IMR-90 (cell line): ENCODE measurements around the gene IPO7. TPM values are rescaled to one million over a fixed set of nuclear protein-coding genes. Genes with fewer than 3 reads are reported as not detected.
A peak's percentile ranks its signal among the peaks of the same experiment; 100 is the strongest.

ENCODE experiments used
- ATAC-seq: fragments of 200-7000 bp; cut with Tn5 transposase; 2 replicates; pipeline ENCODE4 v1.9.1; 2020; ENCODE audit warnings: low read depth, mild to moderate bottlenecking, moderate library complexity
- BruUV-seq: library from RNA; stranded (reverse); fragments of 400-500 nt; replicated peaks from 2 replicates; lab custom pipeline; 2021; lab: Mats Ljungman, UMichigan
- CTCF ChIA-PET: fragments of 300-600 bp; formaldehyde crosslinking; extraction: SDS; loops from one replicate; lab custom pipeline; 2021; ENCODE audit warnings: antibody characterized with exemption; lab: Yijun Ruan, JAX
- POLR2A ChIA-PET: fragments of 300-600 bp; sonication (Branson Sonifier 250); formaldehyde crosslinking; loops from one replicate; lab custom pipeline; 2022; ENCODE audit warnings: antibody characterized with exemption; ENCODE audit not compliant: unreplicated experiment; lab: Charles Lee
- DNase-seq: peaks from one replicate; pipeline ENCODE4 v3.0.0; 2013
- H2AFZ ChIP-seq: replicated peaks from 2 replicates; pipeline ENCODE3; 2013; ENCODE audit warnings: low read length, mild to moderate bottlenecking; ENCODE audit not compliant: poor library complexity
- H2AK5ac ChIP-seq: 2 replicates; pipeline ENCODE4 v1.6.1; 2013; ENCODE audit warnings: low read depth, low read length, inconsistent platforms
- H2AK9ac ChIP-seq: replicated peaks from 2 replicates; pipeline ENCODE3; 2013; ENCODE audit warnings: mild to moderate bottlenecking, low read depth, low read length, moderate library complexity; ENCODE audit not compliant: poor library complexity
- H2BK120ac ChIP-seq: 2 replicates; pipeline ENCODE4 v1.6.1; 2013; ENCODE audit warnings: low read depth, low read length, inconsistent platforms
- H2BK15ac ChIP-seq: 3 replicates; pipeline ENCODE4 v1.6.1; 2013; ENCODE audit warnings: low read depth, low read length, inconsistent platforms
- H2BK20ac ChIP-seq: 2 replicates; pipeline ENCODE4 v1.6.1; 2013; ENCODE audit warnings: low read depth, mild to moderate bottlenecking, inconsistent platforms, low read length, moderate library complexity
- H2BK5ac ChIP-seq: 2 replicates; pipeline ENCODE4 v1.6.1; 2013; ENCODE audit warnings: mild to moderate bottlenecking, low read depth, low read length, inconsistent platforms; ENCODE audit not compliant: poor library complexity, severe bottlenecking
- H3K14ac ChIP-seq: replicated peaks from 2 replicates; pipeline ENCODE4 v1.6.1; 2013; ENCODE audit warnings: low read depth, low read length, inconsistent platforms
- H3K18ac ChIP-seq: 2 replicates; pipeline ENCODE4 v1.6.1; 2013; ENCODE audit warnings: low read depth, low read length, control low read depth
- H3K23ac ChIP-seq: 2 replicates; pipeline ENCODE4 v1.6.1; 2013; ENCODE audit warnings: low read depth, low read length, inconsistent platforms
- H3K27ac ChIP-seq: 2 replicates; pipeline ENCODE4 v1.5.1; 2013; ENCODE audit warnings: mild to moderate bottlenecking, control low read depth, low read length; ENCODE audit not compliant: insufficient read depth
- H3K27me3 ChIP-seq: 2 replicates; pipeline ENCODE4 v1.6.1; 2013; ENCODE audit warnings: low read length; ENCODE audit not compliant: control insufficient read depth, insufficient read depth
- H3K36me3 ChIP-seq: 2 replicates; pipeline ENCODE4 v1.6.1; 2013; ENCODE audit warnings: low read length, mixed read lengths; ENCODE audit not compliant: control insufficient read depth, insufficient read depth
- H3K4ac ChIP-seq: 2 replicates; pipeline ENCODE4 v1.6.1; 2013; ENCODE audit warnings: low read depth, low read length, inconsistent platforms
- H3K4me1 ChIP-seq: 2 replicates; pipeline ENCODE4 v1.6.1; 2013; ENCODE audit warnings: low read length, mixed read lengths; ENCODE audit not compliant: control insufficient read depth, insufficient read depth
- H3K4me2 ChIP-seq: 2 replicates; pipeline ENCODE4 v1.6.1; 2013; ENCODE audit warnings: low read depth, mild to moderate bottlenecking, control low read depth, low read length, moderate library complexity
- H3K4me3 ChIP-seq: 2 replicates; pipeline ENCODE4 v1.5.1; 2013; ENCODE audit warnings: low read depth, mild to moderate bottlenecking, control low read depth, low read length, moderate library complexity; ENCODE audit not compliant: insufficient read depth
- H3K56ac ChIP-seq: 2 replicates; pipeline ENCODE4 v1.6.1; 2013; ENCODE audit warnings: low read length, inconsistent platforms; ENCODE audit not compliant: insufficient read depth; ENCODE audit errors: extremely low read depth
- H3K79me1 ChIP-seq, 2 experiments: 2 replicates each; pipeline ENCODE4 v1.6.1; 2013; ENCODE audit warnings: low read length in 2 of 2, inconsistent platforms in 1 of 2, low read depth in 1 of 2
- H3K9ac ChIP-seq: 2 replicates; pipeline ENCODE4 v1.6.1; 2013; ENCODE audit warnings: low read depth, low read length, control low read depth
- H3K9me1 ChIP-seq: 2 replicates; pipeline ENCODE4 v1.6.1; 2013; ENCODE audit warnings: low read length, inconsistent platforms; ENCODE audit not compliant: insufficient read depth
- H3K9me3 ChIP-seq: 2 replicates; pipeline ENCODE4 v1.6.1; 2013; ENCODE audit warnings: low read length; ENCODE audit not compliant: control insufficient read depth, insufficient read depth
- H4K20me1 ChIP-seq: 2 replicates; pipeline ENCODE4 v1.6.1; 2013; ENCODE audit warnings: low read length, inconsistent platforms; ENCODE audit not compliant: insufficient read depth
- H4K5ac ChIP-seq: 2 replicates; pipeline ENCODE4 v1.6.1; 2013; ENCODE audit warnings: mild to moderate bottlenecking, low read depth, low read length, control low read depth
- H4K8ac ChIP-seq, 2 experiments: 2 replicates each; pipeline ENCODE4 v1.6.1; 2013; ENCODE audit warnings: low read depth in 2 of 2, low read length in 2 of 2, control low read depth in 1 of 2, inconsistent platforms in 1 of 2
- H4K91ac ChIP-seq: 2 replicates; pipeline ENCODE4 v1.6.1; 2013; ENCODE audit warnings: low read depth, low read length, inconsistent platforms; ENCODE audit not compliant: insufficient read depth
- BHLHE40 ChIP-seq: fragments of 150-350 bp; IDR thresholded peaks from 2 replicates; pipeline ENCODE4 v1.6.1; 2016; ENCODE audit warnings: mild to moderate bottlenecking, low read depth, low read length
- CEBPB ChIP-seq: IDR thresholded peaks from 2 replicates; pipeline ENCODE4 v1.6.1; 2012; ENCODE audit warnings: low read depth, low read length, improper control_type of control experiment
- CHD1 ChIP-seq: IDR thresholded peaks from 2 replicates; pipeline ENCODE4 v1.6.1; 2012; ENCODE audit warnings: low read depth, low read length, improper control_type of control experiment
- FOS ChIP-seq: fragments of 150-350 bp; IDR thresholded peaks from 2 replicates; pipeline ENCODE4 v1.6.1; 2016; ENCODE audit warnings: low read depth, low read length
- MAFK ChIP-seq: IDR thresholded peaks from 2 replicates; pipeline ENCODE4 v1.6.1; 2012; ENCODE audit warnings: low read depth, low read length, improper control_type of control experiment
- MAZ ChIP-seq: IDR thresholded peaks from 2 replicates; pipeline ENCODE4 v1.6.1; 2012; ENCODE audit warnings: low read depth, mild to moderate bottlenecking, low read length, improper control_type of control experiment, moderate library complexity, borderline replicate concordance
- MXI1 ChIP-seq: IDR thresholded peaks from 2 replicates; pipeline ENCODE4 v1.6.1; 2012; ENCODE audit warnings: low read depth, mild to moderate bottlenecking, low read length, moderate library complexity, borderline replicate concordance
- RAD21 ChIP-seq: IDR thresholded peaks from 2 replicates; pipeline ENCODE4 v1.6.1; 2012; ENCODE audit warnings: low read length, improper control_type of control experiment
- RCOR1 ChIP-seq: IDR thresholded peaks from 2 replicates; pipeline ENCODE4 v1.6.1; 2012; ENCODE audit warnings: mild to moderate bottlenecking, low read length, improper control_type of control experiment; ENCODE audit not compliant: insufficient replicate concordance
- SMC3 ChIP-seq: fragments of 150-350 bp; IDR thresholded peaks from 2 replicates; pipeline ENCODE4 v1.6.1; 2016; ENCODE audit warnings: low read depth, mild to moderate bottlenecking, antibody characterized with exemption, low read length, moderate library complexity
- WGBS, 2 experiments: methylation state at CpG; one replicate each; pipeline versions ENCODE4 v1.1.5 to v1.1.7; 2013; ENCODE audit warnings: missing lambda C conversion rate in 2 of 2; ENCODE audit not compliant: insufficient read length in 1 of 2; ENCODE audit errors: extremely low coverage in 2 of 2; 5-methylcytosine and 5-hydroxymethylcytosine counted together
- dilution Hi-C: fragments of 300-500 bp; cut with HindIII; formaldehyde crosslinking; loops from one replicate; pipeline ENCODE4 v1.14.3; 2018; ENCODE audit warnings: low sequenced_read_pairs; ENCODE audit not compliant: unreplicated experiment
- in situ Hi-C: fragments of 300-500 bp; cut with MboI; formaldehyde crosslinking; loops from 3 replicates; pipeline ENCODE4 v1.14.3; 2019; ENCODE audit warnings: low sequenced_read_pairs, inconsistent platforms, mixed read lengths
- intact Hi-C: fragments of 100-400 bp; cut with micrococcal nuclease; formaldehyde crosslinking; loops from 2 replicates; pipeline ENCODE4 v1.10.0; 2022
- polyA plus RNA-seq, 3 experiments: library from polyadenylated mRNA; depleted of rRNA; stranded (reverse); fragments of >200 nt; gene quantifications; 2 replicates each; pipeline ENCODE4 v1.2.3, GENCODE V29; 2012; ENCODE audit warnings: low replicate concordance in 1 of 3
- total RNA-seq: library from RNA; depleted of rRNA; stranded (reverse); fragments of >200 nt; gene quantifications from 2 replicates; pipeline ENCODE4 v1.2.3, GENCODE V29; 2012
- TF ChIP-seq, protein P1 (sequence below): fragments of 150-350 bp; IDR thresholded peaks from 2 replicates; pipeline ENCODE4 v1.6.1; 2016; ENCODE audit warnings: low read depth, mild to moderate bottlenecking, low read length, moderate library complexity, borderline replicate concordance
- TF ChIP-seq, protein P2 (sequence below): fragments of 150-350 bp; IDR thresholded peaks from 2 replicates; pipeline ENCODE4 v1.6.1; 2017; ENCODE audit warnings: mild to moderate bottlenecking, antibody characterized with exemption, low read length, low read depth

Gene IPO7
- total and polyA plus RNA-seq, 2 of the 4 experiments (the other 2 are of a cell fraction): 40.6 to 110 TPM

DNA sequence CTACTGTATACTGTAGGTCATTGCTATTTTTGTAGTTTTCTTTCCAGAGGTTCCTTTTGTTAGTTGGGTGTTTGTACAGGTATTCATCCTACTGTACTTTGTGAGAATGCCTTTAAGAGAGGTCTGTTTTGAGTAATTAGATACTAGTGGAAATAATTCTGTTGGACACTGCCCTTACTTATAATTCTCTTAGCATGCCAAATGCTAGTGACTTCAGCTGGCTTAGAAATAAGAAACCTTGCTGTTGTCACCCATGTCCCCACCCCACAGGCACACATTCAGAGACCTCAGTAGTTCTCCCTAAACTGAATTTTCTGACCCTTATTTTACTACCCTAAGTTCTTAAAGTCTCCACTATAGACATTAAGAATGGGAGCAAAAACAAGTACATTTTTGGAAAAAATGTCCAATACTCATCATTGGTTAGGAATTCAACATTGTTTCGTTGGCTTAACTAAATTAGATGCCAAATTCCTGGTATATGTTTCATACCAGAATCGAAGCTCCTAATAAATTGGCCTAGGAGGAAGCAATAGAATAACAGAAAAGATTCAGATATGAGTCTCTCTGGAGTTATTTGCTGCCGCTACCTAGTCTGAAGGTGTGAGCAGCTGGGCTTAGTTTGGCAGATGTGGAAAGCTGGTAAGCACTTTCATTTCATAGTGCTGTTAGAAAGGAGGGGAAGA lies 104.8 kb downstream of the IPO7 start (continued):
- no peak for TF ChIP-seq MAZ

DNA sequence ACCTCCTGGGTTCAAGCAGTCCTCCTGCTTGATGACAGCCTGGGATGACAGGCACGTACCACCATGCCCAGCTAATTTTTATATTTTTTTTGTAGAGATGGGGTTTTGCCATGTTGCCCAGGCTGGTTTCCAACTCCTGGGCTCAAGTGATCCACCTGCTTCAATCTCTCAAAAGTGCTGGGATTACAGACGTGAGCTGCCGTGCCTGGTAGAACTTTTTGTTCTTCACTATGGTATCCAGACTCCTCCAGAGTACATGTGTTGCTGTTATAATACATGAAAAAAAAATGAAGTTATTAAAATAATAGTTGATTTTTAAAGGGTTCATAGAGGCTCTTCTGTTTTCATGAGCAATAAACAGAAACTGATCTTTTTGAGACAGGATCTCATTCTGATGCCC lies 105.9 kb downstream of the IPO7 start:
- no peak for TF ChIP-seq CHD1
- no peak for TF ChIP-seq RCOR1
- TF ChIP-seq MXI1: no peak
- TF ChIP-seq FOS: no peak
- TF ChIP-seq RAD21: no peak
- no peak for TF ChIP-seq MAFK
- no peak for TF ChIP-seq SMC3
- TF ChIP-seq, protein P1, sequence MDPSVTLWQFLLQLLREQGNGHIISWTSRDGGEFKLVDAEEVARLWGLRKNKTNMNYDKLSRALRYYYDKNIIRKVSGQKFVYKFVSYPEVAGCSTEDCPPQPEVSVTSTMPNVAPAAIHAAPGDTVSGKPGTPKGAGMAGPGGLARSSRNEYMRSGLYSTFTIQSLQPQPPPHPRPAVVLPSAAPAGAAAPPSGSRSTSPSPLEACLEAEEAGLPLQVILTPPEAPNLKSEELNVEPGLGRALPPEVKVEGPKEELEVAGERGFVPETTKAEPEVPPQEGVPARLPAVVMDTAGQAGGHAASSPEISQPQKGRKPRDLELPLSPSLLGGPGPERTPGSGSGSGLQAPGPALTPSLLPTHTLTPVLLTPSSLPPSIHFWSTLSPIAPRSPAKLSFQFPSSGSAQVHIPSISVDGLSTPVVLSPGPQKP: no peak
- TF ChIP-seq CEBPB: no peak
- no peak for TF ChIP-seq BHLHE40
- TF ChIP-seq, protein P2, sequence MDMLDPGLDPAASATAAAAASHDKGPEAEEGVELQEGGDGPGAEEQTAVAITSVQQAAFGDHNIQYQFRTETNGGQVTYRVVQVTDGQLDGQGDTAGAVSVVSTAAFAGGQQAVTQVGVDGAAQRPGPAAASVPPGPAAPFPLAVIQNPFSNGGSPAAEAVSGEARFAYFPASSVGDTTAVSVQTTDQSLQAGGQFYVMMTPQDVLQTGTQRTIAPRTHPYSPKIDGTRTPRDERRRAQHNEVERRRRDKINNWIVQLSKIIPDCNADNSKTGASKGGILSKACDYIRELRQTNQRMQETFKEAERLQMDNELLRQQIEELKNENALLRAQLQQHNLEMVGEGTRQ: no peak
- no peak overlapping the region for H3K18ac ChIP-seq
- dilution Hi-C loops: no loop called here

More for the DNA sequence above, 105.9 kb downstream of the IPO7 start:
- Histone ChIP-seq H3K14ac (0 out of 2 replicates have a peak overlapping the region, but pooled peaks have one; percentile 52), H2BK120ac (peak overlapping the region; percentile 82), H2BK5ac (no peak overlapping the region), H3K4me3 (no peak overlapping the region), H3K4ac (peak overlapping the region; percentile 76), H4K8ac (peak overlapping the region; percentile 70 to 80; a peak in 2 of 4 replicates), H3K56ac (no peak overlapping the region), H2AK9ac (no peak overlapping the region), H2BK15ac (0 out of 3 replicates have a peak overlapping the region, but pooled peaks have one; percentile 58), H3K23ac (no peak overlapping the region), H4K91ac (no peak overlapping the region), H3K4me1 (peaks cover 9% of the 10 kb centered on the region), H3K9ac (no peak overlapping the region), H2AK5ac (peak overlapping the region; percentile 58), H3K9me3 (no peaks in the 10 kb centered on the region), H3K79me1 (peaks cover 0 to 23% of the 10 kb centered on the region in 2 experiments; a peak in 3 of 4 replicates), H2BK20ac (peak overlapping the region; percentile 25; the same call in 1 of the 2 replicates), H3K36me3 (peaks cover 8% of the 10 kb centered on the region), H4K20me1 (no peaks in the 10 kb centered on the region), H3K4me2 (no peak overlapping the region), H3K27ac (no peak overlapping the region), H4K5ac (no peak overlapping the region), H3K9me1 (peaks cover 7% of the 10 kb centered on the region), H3K27me3 (no peaks in the 10 kb centered on the region), H2AFZ (no peak overlapping the region)
- DNase-seq: no peak
- ChIA-PET CTCF (interaction anchor here (2.0 kb wide), 1 partner anchor 17 kb away, joined by 6 read pairs; no protein-coding TSS in a partner anchor), POLR2A (no interaction called here)
- ATAC-seq: no peak
- in situ Hi-C loops: no loop called here
- whole genome bisulfite sequencing, 2 experiments: no CpG with 5 or more reads among the region's 3 CpGs
- intact Hi-C loops: no loop called here
- BruUV-seq: no TSS peak
